CD14-positive monocyte (primary cell): ENCODE results near the gene PCP2. TPM values are rescaled to one million over a fixed set of nuclear protein-coding genes. Genes with fewer than 3 reads are reported as not detected.

Source experiments
- DNase-seq, 3 donors: peaks; one replicate each; pipeline ENCODE4 v3.0.0-alpha.2; 2011 to 2022
- H2AFZ ChIP-seq: 2 replicates; pipeline ENCODE4 v1.6.0; 2012; ENCODE audit warnings: mild to moderate bottlenecking, low read depth, low read length, inconsistent platforms; ENCODE audit not compliant: insufficient read depth, poor library complexity, severe bottlenecking
- H3K27ac ChIP-seq, 2 donors: 1 replicate in 1 of 2; 2 replicates in 1 of 2; pipeline ENCODE4 v1.5.1; 2012 to 2013; ENCODE audit warnings: low read length in 2 of 2, control low read depth in 1 of 2, inconsistent platforms in 1 of 2, low read depth in 1 of 2, mild to moderate bottlenecking in 1 of 2
- H3K27me3 ChIP-seq, 2 donors: one replicate each; pipeline versions ENCODE4 v1.6.0 to v1.6.1; 2011 to 2013; ENCODE audit warnings: low read length in 2 of 2; ENCODE audit not compliant: control insufficient read depth in 2 of 2, insufficient read depth in 2 of 2
- H3K36me3 ChIP-seq, 2 donors: replicated peaks in 1 of 2; 1 replicate in 1 of 2; 2 replicates in 1 of 2; pipeline versions ENCODE4 v1.5.1 to v1.6.1; 2012 to 2013; ENCODE audit warnings: low read length in 2 of 2, control low read depth in 1 of 2, inconsistent platforms in 1 of 2, mild to moderate bottlenecking in 1 of 2; ENCODE audit not compliant: insufficient read depth in 2 of 2, control insufficient read depth in 1 of 2
- H3K4me1 ChIP-seq, 2 donors: 1 replicate in 1 of 2; 2 replicates in 1 of 2; pipeline versions ENCODE4 v1.5.1 to v1.6.1; 2012 to 2013; ENCODE audit warnings: low read length in 2 of 2, control low read depth in 1 of 2, inconsistent platforms in 1 of 2, mild to moderate bottlenecking in 1 of 2, moderate library complexity in 1 of 2; ENCODE audit not compliant: insufficient read depth in 2 of 2, control insufficient read depth in 1 of 2
- H3K4me2 ChIP-seq: replicated peaks from 2 replicates; pipeline ENCODE3; 2012; ENCODE audit warnings: low read length, moderate library complexity, mild to moderate bottlenecking; ENCODE audit not compliant: poor library complexity, severe bottlenecking; ENCODE audit errors: extremely low read depth
- H3K4me3 ChIP-seq, 3 experiments: fragments of 200-600 bp in 1 of 3; sonication (generic) in 1 of 3; replicated peaks in 1 of 3; 1 replicate in 2 of 3; 2 replicates in 1 of 3; pipeline ENCODE4 v1.5.1; 2011 to 2013; ENCODE audit warnings: low read length in 3 of 3, mild to moderate bottlenecking in 3 of 3, control low read depth in 2 of 3, low read depth in 2 of 3, inconsistent platforms in 1 of 3, moderate library complexity in 1 of 3
- H3K79me2 ChIP-seq: 2 replicates; pipeline ENCODE4 v1.6.0; 2012; ENCODE audit warnings: mild to moderate bottlenecking, control low read depth, inconsistent platforms, low read length, moderate library complexity; ENCODE audit not compliant: insufficient read depth
- H3K9ac ChIP-seq: 2 replicates; pipeline ENCODE4 v1.6.0; 2017; ENCODE audit warnings: low read length, mild to moderate bottlenecking; ENCODE audit not compliant: insufficient read depth, poor library complexity, severe bottlenecking
- H3K9me3 ChIP-seq, 2 donors: replicated peaks in 1 of 2; 1 replicate in 1 of 2; 2 replicates in 1 of 2; pipeline versions ENCODE4 v1.5.1 to v1.6.1; 2012 to 2013; ENCODE audit warnings: low read length in 2 of 2, control low read depth in 1 of 2; ENCODE audit not compliant: control insufficient read depth in 1 of 2, insufficient read depth in 1 of 2
- H4K20me1 ChIP-seq: 2 replicates; pipeline ENCODE4 v1.6.0; 2012; ENCODE audit warnings: mild to moderate bottlenecking, low read length, control low read depth, moderate library complexity; ENCODE audit not compliant: insufficient read depth
- H3K27ac Mint-ChIP-seq, 7 donors: one replicate each; pipeline ENCODE4 v1.8.0; 2020; ENCODE audit warnings: mild to moderate bottlenecking in 7 of 7, mixed read lengths in 7 of 7, moderate library complexity in 6 of 7, inconsistent platforms in 2 of 7
- H3K27me3 Mint-ChIP-seq, 3 donors: one replicate each; pipeline ENCODE4 v1.8.0; 2021 to 2022; ENCODE audit warnings: low read depth in 3 of 3, mild to moderate bottlenecking in 3 of 3, mixed read lengths in 3 of 3, moderate library complexity in 3 of 3, inconsistent platforms in 1 of 3
- H3K36me3 Mint-ChIP-seq, 2 donors: one replicate each; pipeline ENCODE4 v1.8.0; 2020; ENCODE audit warnings: mixed read lengths in 2 of 2, inconsistent platforms in 1 of 2, mild to moderate bottlenecking in 1 of 2
- H3K4me1 Mint-ChIP-seq: one replicate; pipeline ENCODE4 v1.8.0; 2020; ENCODE audit warnings: mild to moderate bottlenecking, mixed read lengths
- H3K4me3 Mint-ChIP-seq, 2 donors: one replicate each; pipeline ENCODE4 v1.8.0; 2020; ENCODE audit warnings: mild to moderate bottlenecking in 2 of 2, mixed read lengths in 2 of 2, moderate library complexity in 1 of 2
- H3K9me3 Mint-ChIP-seq, 7 donors: one replicate each; pipeline ENCODE4 v1.8.0; 2020 to 2022; ENCODE audit warnings: mixed read lengths in 7 of 7, mild to moderate bottlenecking in 6 of 7, moderate library complexity in 6 of 7, inconsistent platforms in 2 of 7
- CTCF ChIP-seq: fragments of 200-600 bp; IDR thresholded peaks from one replicate; pipeline ENCODE4 v1.8.0; 2022; ENCODE audit warnings: antibody characterized with exemption, mild to moderate bottlenecking
- WGBS: methylation state at CpG from one replicate; pipeline ENCODE4 v1.1.5; 2013; ENCODE audit warnings: missing lambda C conversion rate; ENCODE audit not compliant: insufficient coverage; 5-methylcytosine and 5-hydroxymethylcytosine counted together
- intact Hi-C, 2 donors: fragments of 100-400 bp; cut with micrococcal nuclease; formaldehyde crosslinking; loops; one replicate each; pipeline versions ENCODE4 v1.15.0 to v1.15.1; 2023
- polyA plus RNA-seq, 3 donors: library from polyadenylated mRNA; depleted of rRNA in 1 of 3; unstranded in 2 of 3; stranded (reverse) in 1 of 3; fragments of 300-500 nt in 2 of 3; fragments of >200 nt in 1 of 3; fragmentation: Illumina TruSeq in 2 of 3; gene quantifications; 1 replicate in 2 of 3; 2 replicates in 1 of 3; pipeline ENCODE4 v1.2.3, GENCODE V29; 2012 to 2021

PCP2 gene
- polyA plus RNA-seq, 3 donors: 1.8 TPM; not detected in 2

GRCh38 chr19:7617172-7617571 lies 16.3 kb downstream of the PCP2 start:
- no peaks in the 10 kb centered on the region for H3K9me3 ChIP-seq
- TF ChIP-seq CTCF: no peak
- Mint-ChIP-seq H3K4me3 (no peak overlapping the region), H3K9me3 (peaks cover 0 to 7% (median 0%) of the 10 kb centered on the region in 7 donors), H3K36me3 (peaks cover 39 to 47% of the 10 kb centered on the region in 2 donors), H3K4me1 (peaks cover 17% of the 10 kb centered on the region), H3K27ac (peak overlapping the region in 2 of 7 donors; percentile 41 to 51), H3K27me3 (peaks cover 2% of the 10 kb centered on the region in 3 donors)
- no peaks in the 10 kb centered on the region for H3K79me2 ChIP-seq
- intact Hi-C loops: no loop called here
- no peak overlapping the region for H2AFZ ChIP-seq
- no peak overlapping the region for H3K9ac ChIP-seq
- no peak for DNase-seq
- peaks cover 0 to 14% of the 10 kb centered on the region in 2 donors for H3K4me1 ChIP-seq
- no peaks in the 10 kb centered on the region for H4K20me1 ChIP-seq
- H3K4me3 ChIP-seq: no peak overlapping the region
- WGBS: 98% methylated on average over 5 of the region's 12 CpGs
- peaks cover 30 to 41% of the 10 kb centered on the region in 2 donors for H3K36me3 ChIP-seq
- no peak overlapping the region for H3K4me2 ChIP-seq
- no peaks in the 10 kb centered on the region for H3K27me3 ChIP-seq
- no peak overlapping the region for H3K27ac ChIP-seq

DNA sequence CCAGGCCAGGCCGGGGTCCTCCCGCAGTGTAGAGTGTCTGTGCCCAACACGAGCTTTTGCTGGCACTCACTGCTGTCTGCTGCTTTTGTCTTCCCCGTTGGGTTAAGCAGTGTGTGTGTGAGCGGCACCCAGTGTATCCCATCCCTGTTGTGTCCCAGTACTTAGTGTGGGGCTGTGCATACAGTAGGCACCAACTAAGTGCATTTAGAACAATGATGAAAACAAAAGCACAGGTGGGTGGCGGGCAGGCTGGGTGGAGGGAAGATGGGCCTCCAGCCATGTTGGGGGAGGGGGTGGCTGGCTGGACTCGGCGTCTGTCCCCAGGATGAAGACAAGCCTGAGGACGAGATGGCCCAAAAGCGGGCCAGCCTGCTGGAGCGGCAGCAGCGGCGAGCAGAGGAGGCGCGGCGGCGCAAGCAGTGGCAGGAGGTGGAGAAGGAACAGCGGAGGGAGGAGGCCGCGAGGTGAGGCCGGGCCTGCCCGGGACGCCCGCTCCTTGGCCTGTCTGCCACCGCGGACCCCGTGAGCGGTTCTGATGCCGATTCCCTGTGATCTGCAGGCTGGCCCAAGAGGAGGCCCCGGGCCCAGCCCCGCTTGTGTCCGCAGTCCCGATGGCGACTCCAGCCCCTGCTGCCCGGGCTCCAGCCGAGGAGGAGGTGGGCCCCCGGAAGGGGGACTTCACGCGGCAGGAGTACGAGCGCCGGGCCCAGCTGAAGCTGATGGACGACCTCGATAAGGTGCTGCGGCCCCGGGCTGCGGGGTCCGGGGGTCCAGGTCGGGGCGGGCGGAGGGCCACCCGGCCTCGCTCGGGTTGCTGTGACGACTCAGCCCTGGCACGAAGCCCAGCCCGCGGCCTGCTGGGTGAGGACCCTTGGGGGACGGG lies 18.4 kb downstream of the PCP2 start:
- 97% methylated on average over 32 of the region's 59 CpGs for WGBS
- Mint-ChIP-seq H3K27me3 (peaks cover 2 to 4% (median 2%) of the 10 kb centered on the region in 3 donors), H3K36me3 (peaks cover 22 to 26% of the 10 kb centered on the region in 2 donors), H3K9me3 (peaks cover 0 to 7% (median 0%) of the 10 kb centered on the region in 7 donors), H3K27ac (no peak overlapping the region), H3K4me3 (no peak overlapping the region), H3K4me1 (peaks cover 17% of the 10 kb centered on the region)
- Histone ChIP-seq H3K27me3 (no peaks in the 10 kb centered on the region), H3K4me2 (no peak overlapping the region), H2AFZ (no peak overlapping the region), H3K4me1 (peaks cover 0 to 14% of the 10 kb centered on the region in 2 donors), H4K20me1 (no peaks in the 10 kb centered on the region), H3K27ac (no peak overlapping the region), H3K9ac (no peak overlapping the region), H3K79me2 (no peaks in the 10 kb centered on the region), H3K36me3 (peaks cover 10 to 20% of the 10 kb centered on the region in 2 donors), H3K4me3 (no peak overlapping the region), H3K9me3 (no peaks in the 10 kb centered on the region)
- DNase-seq: no peak
- intact Hi-C loops: no loop called here
- TF ChIP-seq CTCF: no peak
